HEK293 (cell line): ENCODE measurements around the gene MYH16.
"Not testable (repeated sequence)": the region's sequence is repeated elsewhere in the genome, so short reads cannot be mapped to it uniquely, and the experiment has no call there.

Source experiments
- CTCF ChIA-PET: fragments of 350-600 bp; formaldehyde crosslinking; extraction: SDS; loops from one replicate; lab custom pipeline; 2021; ENCODE audit warnings: antibody characterized with exemption; lab: Yijun Ruan, JAX
- POLR2A ChIA-PET: fragments of 300-600 bp; formaldehyde crosslinking; extraction: SDS; loops from one replicate; lab custom pipeline; 2020; ENCODE audit warnings: antibody characterized with exemption, inconsistent platforms; lab: Yijun Ruan, JAX
- H3K27ac ChIP-seq: fragments of 200-500 bp; sonication (Bioruptor generic); 2 replicates; pipeline ENCODE4 v1.5.1; 2014; ENCODE audit warnings: low read depth, low read length, control low read depth, inconsistent platforms; ENCODE audit errors: extremely low read depth
- H3K36me3 ChIP-seq, 2 experiments: fragments of 200-500 bp in 1 of 2; sonication (Bioruptor generic) in 1 of 2; 1 replicate in 1 of 2; 2 replicates in 1 of 2; pipeline ENCODE4 v1.5.1; 2014 to 2017; ENCODE audit warnings: inconsistent platforms in 2 of 2, low read length in 2 of 2; ENCODE audit not compliant: control insufficient read depth in 2 of 2, insufficient read depth in 1 of 2
- H3K4me1 ChIP-seq: fragments of 200-500 bp; sonication (Bioruptor generic); 2 replicates; pipeline ENCODE4 v1.5.1; 2014; ENCODE audit warnings: mild to moderate bottlenecking, low read length, inconsistent platforms; ENCODE audit not compliant: control insufficient read depth, insufficient read depth
- H3K4me3 ChIP-seq: 2 replicates; pipeline ENCODE4 v1.5.1; 2011; ENCODE audit warnings: low read depth, mild to moderate bottlenecking, control low read depth, low read length, moderate library complexity
- H3K9me3 ChIP-seq: fragments of 200-500 bp; sonication (Bioruptor generic); 2 replicates; pipeline ENCODE4 v1.5.1; 2014; ENCODE audit warnings: low read depth, low read length, inconsistent platforms; ENCODE audit not compliant: control insufficient read depth, insufficient read depth
- GLIS1 ChIP-seq: fragments of 450-650 bp; formaldehyde crosslinking; IDR thresholded peaks from 2 replicates; pipeline ENCODE4 v1.5.1; 2016; ENCODE audit warnings: missing biosample characterization, missing genetic modification characterization
- RBAK ChIP-seq: fragments of 450-650 bp; formaldehyde crosslinking; IDR thresholded peaks from 2 replicates; pipeline ENCODE4 v1.5.1; 2016; ENCODE audit warnings: missing biosample characterization, missing genetic modification characterization
- SALL2 ChIP-seq: fragments of 450-650 bp; formaldehyde crosslinking; IDR thresholded peaks from 2 replicates; pipeline ENCODE4 v1.5.0; 2017; ENCODE audit warnings: missing biosample characterization, mild to moderate bottlenecking, missing genetic modification characterization, borderline replicate concordance
- YY2 ChIP-seq: fragments of 450-650 bp; formaldehyde crosslinking; IDR thresholded peaks from 2 replicates; pipeline ENCODE4 v1.5.1; 2016; ENCODE audit warnings: missing biosample characterization, missing genetic modification characterization
- ZBTB1 ChIP-seq: fragments of 450-650 bp; formaldehyde crosslinking; IDR thresholded peaks from 2 replicates; pipeline ENCODE4 v1.5.1; 2016; ENCODE audit warnings: missing biosample characterization, missing genetic modification characterization
- ZIC2 ChIP-seq: fragments of 450-650 bp; formaldehyde crosslinking; IDR thresholded peaks from 2 replicates; pipeline ENCODE4 v1.5.1; 2016; ENCODE audit warnings: missing biosample characterization, missing genetic modification characterization
- ZNF121 ChIP-seq: fragments of 450-650 bp; formaldehyde crosslinking; IDR thresholded peaks from 2 replicates; pipeline ENCODE4 v1.5.1; 2016; ENCODE audit warnings: missing biosample characterization, missing genetic modification characterization
- ZNF449 ChIP-seq: fragments of 450-650 bp; formaldehyde crosslinking; IDR thresholded peaks from 2 replicates; pipeline ENCODE4 v1.5.1; 2017; ENCODE audit warnings: missing biosample characterization, mild to moderate bottlenecking, missing genetic modification characterization, moderate library complexity
- ZNF514 ChIP-seq: fragments of 450-650 bp; formaldehyde crosslinking; IDR thresholded peaks from 2 replicates; pipeline ENCODE4 v1.5.1; 2016; ENCODE audit warnings: missing biosample characterization, missing genetic modification characterization
- ZNF660 ChIP-seq: fragments of 450-650 bp; IDR thresholded peaks from 2 replicates; pipeline ENCODE4 v1.5.1; 2018; ENCODE audit warnings: missing biosample characterization, mild to moderate bottlenecking, missing genetic modification characterization
- ZNF664 ChIP-seq: fragments of 450-650 bp; formaldehyde crosslinking; IDR thresholded peaks from 2 replicates; pipeline ENCODE4 v1.5.1; 2016; ENCODE audit warnings: missing biosample characterization, missing genetic modification characterization
- ZNF704 ChIP-seq: fragments of 450-650 bp; formaldehyde crosslinking; IDR thresholded peaks from 2 replicates; pipeline ENCODE4 v1.5.1; 2016; ENCODE audit warnings: missing biosample characterization, missing genetic modification characterization
- ZNF768 ChIP-seq: fragments of 450-650 bp; formaldehyde crosslinking; IDR thresholded peaks from 2 replicates; pipeline ENCODE4 v1.5.1; 2018; ENCODE audit warnings: missing biosample characterization, mild to moderate bottlenecking, missing genetic modification characterization
- TF ChIP-seq, protein P1 (sequence below): fragments of 450-650 bp; formaldehyde crosslinking; conservative IDR thresholded peaks from 2 replicates; pipeline ENCODE4 v1.5.1; 2016; ENCODE audit warnings: low read depth, missing biosample characterization, missing genetic modification characterization
- TF ChIP-seq, protein P2 (sequence below): fragments of 450-650 bp; formaldehyde crosslinking; IDR thresholded peaks from 2 replicates; pipeline ENCODE4 v1.5.1; 2016; ENCODE audit warnings: missing biosample characterization, missing genetic modification characterization
- TF ChIP-seq, protein P3 (sequence below): fragments of 450-650 bp; formaldehyde crosslinking; IDR thresholded peaks from 2 replicates; pipeline ENCODE4 v1.5.1; 2016; ENCODE audit warnings: missing biosample characterization, missing genetic modification characterization

Gene MYH16

GRCh38 chr7:99232082-99232770 is 40.4 kb upstream of the MYH16 start (continued):
- TF ChIP-seq, protein P1, sequence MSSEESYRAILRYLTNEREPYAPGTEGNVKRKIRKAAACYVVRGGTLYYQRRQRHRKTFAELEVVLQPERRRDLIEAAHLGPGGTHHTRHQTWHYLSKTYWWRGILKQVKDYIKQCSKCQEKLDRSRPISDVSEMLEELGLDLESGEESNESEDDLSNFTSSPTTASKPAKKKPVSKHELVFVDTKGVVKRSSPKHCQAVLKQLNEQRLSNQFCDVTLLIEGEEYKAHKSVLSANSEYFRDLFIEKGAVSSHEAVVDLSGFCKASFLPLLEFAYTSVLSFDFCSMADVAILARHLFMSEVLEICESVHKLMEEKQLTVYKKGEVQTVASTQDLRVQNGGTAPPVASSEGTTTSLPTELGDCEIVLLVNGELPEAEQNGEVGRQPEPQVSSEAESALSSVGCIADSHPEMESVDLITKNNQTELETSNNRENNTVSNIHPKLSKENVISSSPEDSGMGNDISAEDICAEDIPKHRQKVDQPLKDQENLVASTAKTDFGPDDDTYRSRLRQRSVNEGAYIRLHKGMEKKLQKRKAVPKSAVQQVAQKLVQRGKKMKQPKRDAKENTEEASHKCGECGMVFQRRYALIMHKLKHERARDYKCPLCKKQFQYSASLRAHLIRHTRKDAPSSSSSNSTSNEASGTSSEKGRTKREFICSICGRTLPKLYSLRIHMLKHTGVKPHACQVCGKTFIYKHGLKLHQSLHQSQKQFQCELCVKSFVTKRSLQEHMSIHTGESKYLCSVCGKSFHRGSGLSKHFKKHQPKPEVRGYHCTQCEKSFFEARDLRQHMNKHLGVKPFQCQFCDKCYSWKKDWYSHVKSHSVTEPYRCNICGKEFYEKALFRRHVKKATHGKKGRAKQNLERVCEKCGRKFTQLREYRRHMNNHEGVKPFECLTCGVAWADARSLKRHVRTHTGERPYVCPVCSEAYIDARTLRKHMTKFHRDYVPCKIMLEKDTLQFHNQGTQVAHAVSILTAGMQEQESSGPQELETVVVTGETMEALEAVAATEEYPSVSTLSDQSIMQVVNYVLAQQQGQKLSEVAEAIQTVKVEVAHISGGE (tag by site-specific recombination), result no peak
- TF ChIP-seq ZNF768 (tag by site-specific recombination) (no peak), ZBTB1 (tag by site-specific recombination) (no peak), ZNF121 (tag by site-specific recombination) (no peak), ZNF514 (no peak), YY2 (tag by site-specific recombination) (no peak), RBAK (tag by site-specific recombination) (no peak), GLIS1 (no peak), SALL2 (tag by site-specific recombination) (no peak)
- TF ChIP-seq, protein P2, sequence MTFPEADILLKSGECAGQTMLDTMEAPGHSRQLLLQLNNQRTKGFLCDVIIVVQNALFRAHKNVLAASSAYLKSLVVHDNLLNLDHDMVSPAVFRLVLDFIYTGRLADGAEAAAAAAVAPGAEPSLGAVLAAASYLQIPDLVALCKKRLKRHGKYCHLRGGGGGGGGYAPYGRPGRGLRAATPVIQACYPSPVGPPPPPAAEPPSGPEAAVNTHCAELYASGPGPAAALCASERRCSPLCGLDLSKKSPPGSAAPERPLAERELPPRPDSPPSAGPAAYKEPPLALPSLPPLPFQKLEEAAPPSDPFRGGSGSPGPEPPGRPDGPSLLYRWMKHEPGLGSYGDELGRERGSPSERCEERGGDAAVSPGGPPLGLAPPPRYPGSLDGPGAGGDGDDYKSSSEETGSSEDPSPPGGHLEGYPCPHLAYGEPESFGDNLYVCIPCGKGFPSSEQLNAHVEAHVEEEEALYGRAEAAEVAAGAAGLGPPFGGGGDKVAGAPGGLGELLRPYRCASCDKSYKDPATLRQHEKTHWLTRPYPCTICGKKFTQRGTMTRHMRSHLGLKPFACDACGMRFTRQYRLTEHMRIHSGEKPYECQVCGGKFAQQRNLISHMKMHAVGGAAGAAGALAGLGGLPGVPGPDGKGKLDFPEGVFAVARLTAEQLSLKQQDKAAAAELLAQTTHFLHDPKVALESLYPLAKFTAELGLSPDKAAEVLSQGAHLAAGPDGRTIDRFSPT (tag by site-specific recombination), result no peak

GRCh38 chr7:99232955-99233354 is 39.7 kb upstream of the MYH16 start:
- H3K4me3 ChIP-seq, H3K36me3 ChIP-seq, H3K9me3 ChIP-seq, H3K4me1 ChIP-seq, H3K27ac ChIP-seq: not testable (repeated sequence)
- CTCF ChIA-PET, result interaction anchor here (0.8 to 1.0 kb wide), 2 partner anchors 9 to 138 kb away, joined by 4 to 5 read pairs; no protein-coding TSS in a partner anchor
- POLR2A ChIA-PET, result interaction anchor here (0.5 kb wide), 1 partner anchor 8 kb away, joined by 3 read pairs; no protein-coding TSS in a partner anchor
- TF ChIP-seq ZNF121 (tag by site-specific recombination), result peak; percentile 84
- peak; percentile 73 for TF ChIP-seq ZNF664 (tag by site-specific recombination)

DNA sequence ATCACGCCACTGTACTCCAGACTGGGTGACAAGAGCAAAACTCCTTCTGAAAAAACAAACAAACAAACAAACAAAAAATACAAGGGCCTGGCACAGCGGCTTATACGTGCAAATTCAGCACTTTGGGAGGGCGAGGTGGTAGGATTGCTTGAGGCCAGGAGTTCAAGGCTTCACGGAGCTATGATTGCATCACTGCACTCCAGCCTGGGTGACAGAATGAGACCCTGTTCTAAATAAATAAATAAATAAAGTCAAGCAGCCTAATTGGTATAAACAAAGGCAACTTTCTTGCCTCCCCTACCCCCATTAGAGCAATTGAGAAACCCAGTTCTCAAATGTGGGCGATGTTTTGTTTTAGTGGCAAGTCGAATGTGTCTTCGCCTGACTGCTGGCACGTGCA is 38.5 kb upstream of the MYH16 start:
- Histone ChIP-seq H3K4me3 (no peak overlapping the region), H3K9me3 (no peaks in the 10 kb centered on the region), H3K27ac (no peak overlapping the region), H3K36me3 (no peaks in the 10 kb centered on the region), H3K4me1 (no peaks in the 10 kb centered on the region)
- POLR2A ChIA-PET, result no interaction called here
- no peak for TF ChIP-seq ZNF704 (tag by site-specific recombination)
- TF ChIP-seq ZIC2 (tag by site-specific recombination), result no peak
- TF ChIP-seq ZNF660 (tag by site-specific recombination), result no peak
- no peak for TF ChIP-seq ZNF449 (tag by site-specific recombination)
- TF ChIP-seq, protein P3, sequence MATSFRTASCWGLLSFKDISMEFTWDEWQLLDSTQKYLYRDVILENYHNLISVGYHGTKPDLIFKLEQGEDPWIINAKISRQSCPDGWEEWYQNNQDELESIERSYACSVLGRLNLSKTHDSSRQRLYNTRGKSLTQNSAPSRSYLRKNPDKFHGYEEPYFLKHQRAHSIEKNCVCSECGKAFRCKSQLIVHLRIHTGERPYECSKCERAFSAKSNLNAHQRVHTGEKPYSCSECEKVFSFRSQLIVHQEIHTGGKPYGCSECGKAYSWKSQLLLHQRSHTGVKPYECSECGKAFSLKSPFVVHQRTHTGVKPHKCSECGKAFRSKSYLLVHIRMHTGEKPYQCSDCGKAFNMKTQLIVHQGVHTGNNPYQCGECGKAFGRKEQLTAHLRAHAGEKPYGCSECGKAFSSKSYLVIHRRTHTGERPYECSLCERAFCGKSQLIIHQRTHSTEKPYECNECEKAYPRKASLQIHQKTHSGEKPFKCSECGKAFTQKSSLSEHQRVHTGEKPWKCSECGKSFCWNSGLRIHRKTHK, result no peak
- CTCF ChIA-PET, result no interaction called here
